GM23248 (cell line): Measurements from ENCODE around the gene IBSP. TPM values are rescaled to one million over a fixed set of nuclear protein-coding genes. Genes with fewer than 3 reads are reported as not detected.

Source experiments
- DNase-seq: peaks from one replicate; pipeline ENCODE4 v3.0.0-alpha.2; 2015
- H2AFZ ChIP-seq: fragments of 200-600 bp; sonication (generic); 2 replicates; pipeline ENCODE4 v1.6.1; 2016; ENCODE audit warnings: antibody characterized with exemption
- H3F3A ChIP-seq: fragments of 200-600 bp; sonication (generic); 2 replicates; pipeline ENCODE4 v1.6.1; 2016; ENCODE audit warnings: mild to moderate bottlenecking, antibody characterized with exemption, mixed run types; ENCODE audit not compliant: insufficient read depth
- H3K27ac ChIP-seq: fragments of 200-600 bp; sonication (generic); 2 replicates; pipeline ENCODE4 v1.5.1; 2016; ENCODE audit warnings: mild to moderate bottlenecking
- H3K27me3 ChIP-seq: fragments of 200-600 bp; sonication (generic); replicated peaks from 2 replicates; pipeline ENCODE4 v1.6.1; 2016; ENCODE audit warnings: mild to moderate bottlenecking; ENCODE audit not compliant: insufficient read depth
- H3K36me3 ChIP-seq: fragments of 200-600 bp; sonication (generic); 2 replicates; pipeline ENCODE4 v1.6.1; 2016; ENCODE audit warnings: low read depth, mild to moderate bottlenecking
- H3K4me1 ChIP-seq: fragments of 200-600 bp; sonication (generic); 2 replicates; pipeline ENCODE4 v1.6.1; 2016; ENCODE audit warnings: mild to moderate bottlenecking; ENCODE audit not compliant: insufficient read depth
- H3K4me2 ChIP-seq: fragments of 200-600 bp; sonication (generic); one replicate; pipeline ENCODE4 v1.6.1; 2016; ENCODE audit warnings: mild to moderate bottlenecking; ENCODE audit not compliant: unreplicated experiment
- H3K4me3 ChIP-seq: fragments of 200-600 bp; sonication (generic); 2 replicates; pipeline ENCODE4 v1.5.1; 2016; ENCODE audit warnings: mild to moderate bottlenecking
- H3K79me2 ChIP-seq: fragments of 200-600 bp; sonication (generic); 2 replicates; pipeline ENCODE4 v1.6.1; 2016; ENCODE audit warnings: mild to moderate bottlenecking; ENCODE audit not compliant: insufficient read depth
- H3K9ac ChIP-seq: fragments of 200-600 bp; sonication (generic); 2 replicates; pipeline ENCODE4 v1.6.1; 2016; ENCODE audit warnings: mild to moderate bottlenecking
- H3K9me2 ChIP-seq: fragments of 200-600 bp; sonication (generic); 2 replicates; pipeline ENCODE4 v1.6.1; 2016; ENCODE audit warnings: mixed run types, mild to moderate bottlenecking, moderate library complexity; ENCODE audit not compliant: insufficient read depth
- H3K9me3 ChIP-seq: fragments of 200-600 bp; sonication (generic); one replicate; pipeline ENCODE4 v1.6.1; 2017; ENCODE audit warnings: low read depth
- H4K20me1 ChIP-seq: fragments of 200-600 bp; sonication (generic); 2 replicates; pipeline ENCODE4 v1.6.0; 2016; ENCODE audit not compliant: insufficient read depth
- EZH2 ChIP-seq: fragments of 200-600 bp; sonication (generic); IDR thresholded peaks from 2 replicates; pipeline ENCODE4 v1.6.1; 2018; ENCODE audit warnings: antibody characterized with exemption, mild to moderate bottlenecking; ENCODE audit not compliant: insufficient read depth, poor library complexity, severe bottlenecking
- EZH2phosphoT487 ChIP-seq: fragments of 200-600 bp; sonication (generic); IDR thresholded peaks from 2 replicates; pipeline ENCODE4 v1.6.1; 2018; ENCODE audit warnings: antibody characterized with exemption, moderate library complexity, mild to moderate bottlenecking, low read depth; ENCODE audit not compliant: insufficient read depth
- WGBS, 2 experiments: methylation state at CpG; one replicate each; pipeline ENCODE4 v1.1.6; 2015 to 2017; ENCODE audit warnings: low lambda C conversion rate in 2 of 2, low coverage in 1 of 2; ENCODE audit errors: missing lambda C conversion rate in 2 of 2; 5-methylcytosine and 5-hydroxymethylcytosine counted together
- in situ Hi-C: fragments of 300-500 bp; cut with MboI; formaldehyde crosslinking; loops from 2 replicates; pipeline ENCODE4 v1.15.0; 2020
- polyA plus RNA-seq: library from polyadenylated mRNA; unstranded; fragments of >200 nt; fragmentation: Nextera tagmentation; extraction: Ambion mirVana; gene quantifications from 2 replicates; pipeline ENCODE4 v1.2.1, GENCODE V29; 2016
- total RNA-seq: library from RNA; depleted of rRNA; stranded (reverse); fragments of >200 nt; shearing (Covaris generic); gene quantifications from 2 replicates; pipeline ENCODE4 v1.2.3, GENCODE V29; 2014

The IBSP gene
- total and polyA plus RNA-seq, 2 experiments from 2014 or later, result not detected

GRCh38 chr4:87838205-87838604 lies 38.9 kb downstream of the IBSP start:
- Histone ChIP-seq H3F3A (peaks cover 4% of the 10 kb centered on the region), H3K4me3 (no peak overlapping the region), H3K79me2 (no peaks in the 10 kb centered on the region), H3K4me2 (no peak overlapping the region), H3K27ac (no peak overlapping the region), H3K4me1 (peaks cover 11% of the 10 kb centered on the region; the same call in 1 of the 2 replicates), H2AFZ (no peak overlapping the region), H3K27me3 (no peaks in the 10 kb centered on the region), H3K9ac (no peak overlapping the region), H4K20me1 (no peaks in the 10 kb centered on the region), H3K36me3 (no peaks in the 10 kb centered on the region), H3K9me2 (no peaks in the 10 kb centered on the region), H3K9me3 (no peaks in the 10 kb centered on the region)
- TF ChIP-seq EZH2phosphoT487 (no peak), EZH2 (no peak)
- in situ Hi-C loops, result loop anchor here (5.0 to 25.0 kb wide), 2 partner anchors 156 to 501 kb away; no protein-coding TSS in a partner anchor
- 61 to 65% methylated on average over 6 of the region's 6 CpGs for WGBS, 2 experiments
- DNase-seq, result peak; percentile 49

- 28 to 29% methylated on average over 7 of the region's 7 CpGs for WGBS, 2 experiments
- peak overlapping the region; percentile 43; the same call in 1 of the 2 replicates for H2AFZ ChIP-seq
- peak; percentile 71 for DNase-seq
These were observed 39.7 kb downstream of the IBSP start for GRCh38 chr4:87838890-87839591.

GRCh38 chr4:87839592-87839946 lies 40.2 kb downstream of the IBSP start:
- H3K27me3 ChIP-seq, result no peaks in the 10 kb centered on the region
- in situ Hi-C loops, result loop anchor here (5.0 to 25.0 kb wide), 2 partner anchors 157 to 502 kb away; no protein-coding TSS in a partner anchor
- no peak overlapping the region for H3K27ac ChIP-seq
- H3K36me3 ChIP-seq, result no peaks in the 10 kb centered on the region
- H3K9me3 ChIP-seq, result no peaks in the 10 kb centered on the region
- H3K4me2 ChIP-seq, result no peak overlapping the region
- WGBS, 2 experiments, result 0 to 2% methylated on average over 1 of the region's 1 CpG
- H3K9ac ChIP-seq, result no peak overlapping the region
- peaks cover 24% of the 10 kb centered on the region for H3K4me1 ChIP-seq
- no peaks in the 10 kb centered on the region for H4K20me1 ChIP-seq
- no peaks in the 10 kb centered on the region for H3K79me2 ChIP-seq
- H3K4me3 ChIP-seq, result no peak overlapping the region
- no peak for DNase-seq
- peaks cover 15% of the 10 kb centered on the region for H3F3A ChIP-seq
- TF ChIP-seq EZH2phosphoT487, result no peak
- no peak for TF ChIP-seq EZH2
- H3K9me2 ChIP-seq, result no peaks in the 10 kb centered on the region
- H2AFZ ChIP-seq, result peak overlapping the region; percentile 43; the same call in 1 of the 2 replicates

More at GRCh38 chr4:87838890-87839591, 39.7 kb downstream of the IBSP start:
- Histone ChIP-seq H3K27me3 (no peaks in the 10 kb centered on the region), H3K79me2 (no peaks in the 10 kb centered on the region), H3K4me3 (no peak overlapping the region), H3F3A (peaks cover 10% of the 10 kb centered on the region), H4K20me1 (no peaks in the 10 kb centered on the region), H3K27ac (no peak overlapping the region), H3K36me3 (no peaks in the 10 kb centered on the region), H3K4me2 (no peak overlapping the region), H3K9me3 (no peaks in the 10 kb centered on the region), H3K9me2 (no peaks in the 10 kb centered on the region), H3K9ac (no peak overlapping the region), H3K4me1 (peaks cover 20% of the 10 kb centered on the region)
- no peak for TF ChIP-seq EZH2
- TF ChIP-seq EZH2phosphoT487, result no peak
- in situ Hi-C loops, result loop anchor here (5.0 to 25.0 kb wide), 2 partner anchors 157 to 502 kb away; no protein-coding TSS in a partner anchor

- H3F3A ChIP-seq, result peaks cover 17% of the 10 kb centered on the region
- WGBS, 2 experiments, result 86 to 88% methylated on average over 3 of the region's 3 CpGs
- H3K4me2 ChIP-seq, result no peak overlapping the region
- no peaks in the 10 kb centered on the region for H3K79me2 ChIP-seq
- H3K9me2 ChIP-seq, result no peaks in the 10 kb centered on the region
- TF ChIP-seq EZH2 (no peak), EZH2phosphoT487 (no peak)
- H3K4me1 ChIP-seq, result peaks cover 20% of the 10 kb centered on the region
- no peaks in the 10 kb centered on the region for H3K9me3 ChIP-seq
- no peak overlapping the region for H2AFZ ChIP-seq
- no peak for DNase-seq
- no peak overlapping the region for H3K27ac ChIP-seq
- H3K27me3 ChIP-seq, result no peaks in the 10 kb centered on the region
- H3K9ac ChIP-seq, result no peak overlapping the region
- no peaks in the 10 kb centered on the region for H3K36me3 ChIP-seq
- in situ Hi-C loops, result loop anchor here (10.0 to 25.0 kb wide), 2 partner anchors 285 to 503 kb away; no protein-coding TSS in a partner anchor
- no peak overlapping the region for H3K4me3 ChIP-seq
- no peaks in the 10 kb centered on the region for H4K20me1 ChIP-seq
These were observed 40.8 kb downstream of the IBSP start for GRCh38 chr4:87840149-87840548.
